ENCODE results near the gene SORBS2.
"Not testable (repeated sequence)": the region's sequence is repeated elsewhere in the genome, so short reads cannot be mapped to it uniquely, and the experiment has no call there.

SORBS2 gene

DNA sequence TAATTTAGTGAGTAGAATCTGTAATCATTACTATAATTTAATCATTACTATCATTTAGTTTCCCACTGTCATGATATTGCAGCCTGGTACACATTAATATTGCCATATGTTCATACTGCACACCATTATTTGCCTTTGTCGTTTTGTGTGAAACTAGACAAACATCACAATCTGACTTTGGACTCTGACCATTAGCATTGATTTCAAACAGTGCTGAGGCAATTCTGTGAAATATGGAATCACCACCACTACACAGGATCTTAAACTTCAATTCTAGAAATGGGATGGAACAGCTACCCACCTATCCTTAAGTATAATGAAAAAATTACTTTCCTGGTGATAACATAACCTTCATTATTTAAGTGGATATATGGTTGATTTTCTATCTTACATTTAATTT is 98.3 kb downstream of the SORBS2 start:
- DNase-seq (ENCODE audit: low spot score) = no peak

DNA sequence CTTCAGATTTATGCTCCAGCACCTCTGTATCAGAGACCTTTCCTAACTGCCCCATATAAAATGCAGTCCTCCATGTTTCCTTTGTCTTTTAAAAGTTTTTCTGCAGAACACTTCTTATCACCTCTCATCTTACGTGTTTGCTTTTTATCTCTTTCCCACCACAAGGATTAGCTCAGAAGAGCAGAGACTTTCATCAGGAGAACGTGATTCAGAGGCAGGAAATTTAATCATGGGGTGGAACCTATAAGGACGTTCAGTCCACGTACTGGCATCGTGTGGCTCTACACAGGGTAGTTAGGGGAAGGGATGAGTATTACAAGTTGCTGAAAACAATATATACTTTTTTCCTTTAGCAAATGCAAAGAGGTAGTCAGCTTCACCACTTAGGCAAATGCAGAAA is 98.7 kb downstream of the SORBS2 start:
- DNase-seq (ENCODE audit: low spot score) = no peak

DNA sequence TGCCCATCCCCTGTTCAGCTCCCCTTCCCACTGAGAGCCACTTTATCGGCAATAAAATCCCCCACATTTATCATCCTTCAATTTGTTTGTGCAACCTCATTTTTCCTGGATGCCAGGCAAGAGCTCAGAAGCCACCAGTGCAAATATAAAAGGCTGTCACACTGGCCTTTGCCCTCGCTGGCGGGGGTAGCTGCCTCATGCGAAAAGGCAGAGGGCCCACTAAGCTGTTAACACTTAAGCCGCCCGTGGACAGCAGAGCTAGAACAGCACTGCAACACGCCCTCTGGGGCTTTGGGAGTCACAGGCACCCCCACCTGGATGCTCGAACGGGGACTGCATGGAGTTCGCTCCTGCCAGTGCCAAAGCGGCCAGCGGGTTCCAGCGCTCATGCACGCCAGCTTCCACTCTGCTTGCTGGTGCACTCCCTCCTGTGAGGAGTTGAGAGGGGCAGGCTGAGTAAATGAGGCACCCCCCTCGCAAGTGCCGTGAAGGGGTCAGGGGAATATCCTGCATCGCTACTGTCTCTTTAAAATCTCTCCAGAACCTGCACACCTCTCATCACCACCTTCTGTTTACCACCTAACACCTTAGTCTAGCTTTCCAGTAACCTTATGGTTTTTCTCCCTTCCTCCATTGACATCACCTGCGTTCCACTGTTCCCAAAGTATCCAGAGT is 99.5 kb downstream of the SORBS2 start:
- no peak for DNase-seq (ENCODE audit: low spot score)

DNA sequence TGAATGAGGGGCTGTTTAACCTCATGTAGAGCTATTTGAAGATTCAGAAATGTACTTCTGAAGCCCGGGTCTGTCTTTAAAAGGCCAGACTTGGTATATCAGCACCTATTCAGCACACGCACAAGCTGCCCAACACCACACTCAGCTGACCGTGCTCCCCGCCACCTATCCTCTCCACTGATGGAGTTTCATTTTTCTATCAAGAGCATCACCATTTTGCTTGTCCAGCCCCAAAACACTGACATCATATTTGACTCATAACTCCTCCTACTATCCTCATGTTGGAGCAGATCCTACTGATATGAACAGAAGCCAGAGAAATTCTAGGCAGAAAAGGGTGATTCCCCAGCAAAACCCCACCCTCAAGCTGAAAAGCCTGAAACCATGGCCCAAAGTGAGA is 100.3 kb downstream of the SORBS2 start:
- DNase-seq (ENCODE audit: low spot score) = no peak

DNA sequence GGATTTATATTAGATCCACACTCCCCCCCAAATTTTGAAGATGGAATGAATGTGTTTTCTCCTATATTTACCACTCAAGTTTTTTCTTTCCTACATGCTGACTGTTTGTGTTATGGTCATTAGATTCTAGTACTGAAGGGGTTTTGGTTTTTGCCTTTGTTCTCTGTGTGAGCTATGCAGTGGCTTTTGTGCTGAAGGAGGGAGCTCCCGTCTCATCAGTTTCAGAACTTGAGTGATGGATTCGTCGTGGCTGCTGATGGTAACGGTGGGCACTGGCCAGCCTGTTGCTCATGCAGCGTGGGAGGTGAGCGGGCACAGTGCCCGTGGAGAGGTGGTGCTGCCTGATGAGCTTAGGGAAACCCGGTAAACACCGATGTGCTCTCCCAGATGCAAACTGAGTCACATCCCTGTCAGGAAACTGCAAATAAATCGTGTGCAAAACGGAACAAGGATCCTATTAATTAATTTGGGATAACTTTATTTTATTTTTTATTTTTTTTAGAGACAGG is 101.5 kb downstream of the SORBS2 start:
- DNase-seq (ENCODE audit: low spot score) = no peak

DNA sequence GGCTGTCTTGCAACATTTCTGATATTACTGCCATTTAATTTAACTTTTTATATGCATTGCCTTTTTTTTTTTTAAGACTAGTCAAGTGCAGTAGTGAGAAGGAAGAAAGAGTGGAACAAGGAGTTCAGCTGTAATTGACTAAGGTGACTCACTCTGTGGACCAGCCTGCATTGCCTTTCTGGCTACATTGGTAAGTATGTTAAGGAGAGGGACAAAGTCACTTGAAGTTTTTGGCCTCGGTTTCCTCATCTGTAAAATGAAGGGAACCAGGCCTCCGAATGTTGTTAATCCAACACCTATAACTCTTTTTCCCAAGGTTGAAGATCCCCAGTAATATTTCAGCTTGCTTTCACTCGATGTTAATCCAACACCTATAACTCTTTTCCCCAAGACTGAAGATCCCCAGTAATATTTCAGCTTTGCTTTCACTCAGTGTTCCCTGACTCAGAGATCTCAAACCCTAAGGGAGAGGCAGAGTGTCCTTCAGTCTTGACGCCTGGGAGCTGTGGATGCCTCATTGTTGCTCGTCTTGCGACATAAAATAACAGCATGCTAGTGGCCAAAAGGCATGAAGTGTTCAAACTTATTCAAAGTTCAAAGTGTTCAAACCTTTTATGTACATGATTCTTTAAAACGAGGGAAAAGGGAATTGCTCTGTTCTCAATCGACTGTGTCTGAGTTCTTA is 102.0 kb downstream of the SORBS2 start:
- DNase-seq (ENCODE audit: low spot score) = no peak

DNA sequence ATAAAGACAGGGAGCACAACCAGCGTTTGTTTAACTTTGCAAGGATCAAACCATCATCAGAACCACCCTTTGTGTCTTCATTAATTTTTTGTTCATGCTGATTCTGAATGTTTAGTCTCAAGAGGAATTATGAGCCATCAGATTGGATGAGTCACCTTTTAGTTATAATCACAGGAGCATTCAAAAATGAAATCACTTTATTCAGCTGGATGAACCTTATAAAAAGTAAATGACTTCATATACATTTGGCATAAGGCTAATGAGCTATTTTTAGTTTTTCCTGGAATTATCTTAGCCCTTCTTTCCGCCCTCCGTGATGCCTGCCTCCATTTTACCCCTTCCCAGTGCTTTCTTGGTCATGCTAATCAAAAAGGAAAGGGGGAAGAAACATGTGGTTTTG is 103.6 kb downstream of the SORBS2 start:
- DNase-seq (ENCODE audit: low spot score) = no peak

DNA sequence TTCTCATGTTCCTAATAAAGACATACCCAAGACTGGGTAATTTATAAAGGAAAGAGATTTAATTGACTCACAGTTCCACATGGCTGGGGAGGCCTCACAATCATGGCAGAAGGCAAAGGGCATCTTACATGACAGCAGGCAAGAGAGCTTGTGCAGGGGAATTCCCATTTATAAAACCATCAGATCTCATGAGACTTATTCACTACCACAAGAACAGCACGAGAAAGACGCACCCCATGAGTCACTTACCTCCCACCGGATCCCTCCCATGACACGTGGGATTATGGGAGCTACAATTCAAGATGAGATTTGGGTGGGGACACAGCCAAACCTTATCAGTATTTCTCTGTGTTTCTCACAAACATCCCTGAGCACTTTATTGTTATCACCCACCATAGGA is 104.4 kb downstream of the SORBS2 start:
- not testable (repeated sequence) for DNase-seq (ENCODE audit: low spot score)

DNA sequence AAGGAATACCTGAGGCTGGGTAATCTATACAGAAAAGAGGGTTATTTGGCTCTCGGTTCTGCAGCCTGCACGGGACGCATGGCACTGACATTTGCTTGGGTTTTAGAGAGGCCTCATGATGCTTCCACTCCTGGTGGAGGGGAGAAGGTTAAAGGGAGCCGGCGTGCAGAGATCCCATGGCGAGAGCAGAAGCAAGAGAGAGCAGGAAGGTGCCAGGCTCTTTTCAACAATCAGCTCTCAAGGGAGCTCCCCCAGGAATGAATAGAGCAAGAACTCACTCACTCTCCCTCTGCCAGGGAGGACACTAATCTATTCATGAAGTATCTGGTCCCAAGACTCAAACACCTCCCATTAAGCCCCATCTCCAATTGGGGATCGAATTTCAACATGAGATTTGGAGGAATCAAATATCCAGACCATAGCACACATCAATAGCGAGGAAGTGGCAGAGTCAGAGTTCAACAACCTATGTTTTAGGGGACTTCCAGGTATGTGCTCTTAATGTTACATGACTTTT is 109.8 kb downstream of the SORBS2 start:
- no peak for DNase-seq (ENCODE audit: low spot score)

DNA sequence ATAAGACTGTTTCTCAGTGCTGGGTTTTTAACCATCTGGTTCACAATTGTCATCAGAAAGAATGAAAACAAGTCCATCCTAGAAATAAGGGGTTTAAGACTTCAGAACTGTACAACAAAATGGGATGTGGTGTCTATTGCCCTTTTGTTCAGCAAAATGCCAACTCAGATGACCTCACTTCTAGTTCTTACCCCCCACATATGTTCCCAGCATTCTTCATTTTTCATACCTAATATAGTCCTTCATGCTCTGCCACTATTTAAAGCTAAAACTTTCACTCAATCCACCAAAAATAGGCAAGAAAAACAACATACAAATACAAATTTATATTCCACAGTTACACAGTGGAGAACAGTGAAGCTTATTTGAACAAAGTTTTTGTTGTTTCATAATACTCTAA is 111.4 kb downstream of the SORBS2 start:
- no peak for DNase-seq (ENCODE audit: low spot score)

DNA sequence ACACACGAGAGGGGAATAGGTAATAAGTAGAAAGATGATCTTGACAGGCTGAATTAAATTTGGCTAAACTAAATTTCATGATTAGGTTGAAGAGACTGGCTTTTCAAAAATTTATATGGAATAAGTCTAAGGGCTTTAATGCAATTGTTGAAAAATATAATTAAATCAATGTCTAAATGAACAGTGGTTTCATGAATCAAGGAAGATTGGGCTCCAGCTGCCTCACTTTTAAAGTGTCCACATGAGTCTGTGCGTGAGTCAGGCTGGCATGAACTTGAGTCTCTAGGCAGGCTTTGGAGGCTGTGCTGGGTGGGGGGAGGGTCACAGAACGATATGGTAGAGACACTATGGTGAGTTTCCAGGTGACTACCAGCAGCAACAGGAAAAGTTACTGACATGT is 111.9 kb downstream of the SORBS2 start:
- no peak for DNase-seq (ENCODE audit: low spot score)

DNA sequence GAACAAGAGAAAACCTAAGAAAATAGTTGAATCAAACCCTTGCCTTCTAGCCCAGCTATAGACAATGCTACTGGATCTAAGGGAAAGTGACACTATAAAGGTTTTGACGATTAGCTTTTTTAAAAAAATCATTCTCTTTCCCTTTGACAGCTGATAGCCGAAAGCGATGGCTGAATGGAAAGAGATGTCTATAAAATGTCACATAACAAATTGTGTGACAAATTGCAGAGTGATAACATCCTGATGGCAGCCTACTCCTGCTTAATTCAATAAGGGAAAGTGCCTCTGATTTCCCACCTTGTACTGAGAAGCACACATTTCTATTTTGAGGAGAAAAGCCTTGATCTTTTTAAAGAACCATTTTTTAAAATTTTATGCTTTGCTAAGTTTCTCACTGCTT is 114.5 kb downstream of the SORBS2 start:
- DNase-seq (ENCODE audit: low spot score) = no peak

DNA sequence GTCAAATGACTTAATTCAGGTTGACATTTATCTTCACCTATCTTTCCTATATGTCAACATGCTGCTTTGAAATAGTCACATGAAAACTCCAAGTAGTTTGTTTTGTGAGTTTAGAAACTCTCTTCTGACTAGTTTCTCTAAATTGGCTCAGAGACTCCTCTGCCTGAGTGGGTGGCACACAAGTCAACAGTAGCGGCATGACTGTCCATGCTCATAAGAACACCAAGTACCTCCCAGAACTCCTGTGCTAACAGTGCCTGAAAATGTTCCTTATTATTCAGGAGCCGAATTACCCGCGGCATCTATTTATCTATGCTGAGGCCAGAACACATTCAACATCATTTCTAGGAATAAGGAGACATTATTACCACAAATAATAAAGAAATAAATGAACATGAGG is 116.3 kb downstream of the SORBS2 start:
- DNase-seq (ENCODE audit: low spot score) = no peak

DNA sequence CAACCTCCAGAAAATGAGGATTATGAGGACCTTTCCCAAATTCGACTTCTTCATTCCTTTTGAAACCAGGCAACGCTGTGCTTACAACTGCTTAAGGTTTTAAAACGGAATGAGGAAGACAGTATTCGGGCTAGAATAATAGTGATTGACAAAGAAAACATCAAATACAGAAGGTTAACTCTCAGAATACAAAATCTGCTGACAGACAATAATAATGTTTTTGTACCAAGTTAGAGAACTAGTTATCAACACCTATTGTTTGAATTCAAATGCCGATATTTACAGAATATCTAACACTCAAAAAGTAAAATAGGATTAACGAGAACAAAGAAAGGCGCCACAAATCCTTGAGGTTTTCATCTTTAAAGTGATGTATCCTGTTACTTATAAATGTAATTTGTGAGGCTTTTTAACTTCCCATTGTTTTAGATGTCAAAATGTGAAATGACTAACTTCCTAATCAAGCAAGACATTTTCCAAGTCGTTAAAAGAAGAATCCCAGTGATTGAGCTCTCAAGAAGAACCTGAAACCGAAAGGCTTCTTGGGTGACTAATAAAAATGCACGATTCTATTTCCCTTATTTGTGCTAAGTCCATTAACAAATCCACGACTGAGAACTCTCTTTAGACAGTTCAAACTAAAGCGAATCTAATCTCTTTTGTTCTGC is 118.3 kb downstream of the SORBS2 start:
- DNase-seq (ENCODE audit: low spot score) = no peak

DNA sequence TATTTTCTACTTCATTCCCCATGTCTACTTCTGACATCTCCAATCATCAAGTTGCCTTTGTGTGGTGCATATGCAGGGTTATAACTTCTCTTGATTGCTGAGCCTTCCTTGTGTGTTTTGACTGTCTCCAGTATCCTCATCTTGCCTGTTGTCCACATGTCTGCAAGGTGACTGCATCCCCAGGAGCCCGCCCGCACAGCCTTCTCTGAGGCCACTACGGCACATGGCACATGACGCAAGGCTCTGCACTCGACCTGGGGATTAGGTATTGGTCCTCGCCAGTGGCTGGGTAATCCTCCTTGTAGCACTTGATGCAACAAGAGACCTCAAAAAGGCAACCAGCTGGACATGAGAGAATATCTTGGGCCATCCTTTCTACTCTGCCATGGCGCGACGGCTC is 122.6 kb downstream of the SORBS2 start:
- no peak for DNase-seq (ENCODE audit: low spot score)

DNA sequence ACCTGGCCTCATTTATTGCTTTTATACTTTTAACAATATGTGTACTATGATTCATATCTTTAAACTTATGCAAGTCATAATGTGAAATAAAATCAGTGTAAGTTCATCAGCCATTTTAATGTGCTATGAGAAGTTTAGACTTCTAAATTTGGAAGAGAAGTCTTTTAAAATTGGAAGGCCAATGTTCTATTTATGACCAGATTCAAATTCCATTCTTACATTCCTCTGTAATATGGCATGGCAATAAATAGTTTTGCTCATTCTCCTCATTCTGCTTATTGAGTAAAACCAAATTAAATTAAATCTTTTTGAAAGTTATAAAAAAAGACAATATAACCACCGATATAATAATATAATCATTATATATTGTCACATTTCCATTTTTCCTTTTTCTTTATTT is 126.2 kb downstream of the SORBS2 start:
- no peak for DNase-seq (ENCODE audit: low spot score)

DNA sequence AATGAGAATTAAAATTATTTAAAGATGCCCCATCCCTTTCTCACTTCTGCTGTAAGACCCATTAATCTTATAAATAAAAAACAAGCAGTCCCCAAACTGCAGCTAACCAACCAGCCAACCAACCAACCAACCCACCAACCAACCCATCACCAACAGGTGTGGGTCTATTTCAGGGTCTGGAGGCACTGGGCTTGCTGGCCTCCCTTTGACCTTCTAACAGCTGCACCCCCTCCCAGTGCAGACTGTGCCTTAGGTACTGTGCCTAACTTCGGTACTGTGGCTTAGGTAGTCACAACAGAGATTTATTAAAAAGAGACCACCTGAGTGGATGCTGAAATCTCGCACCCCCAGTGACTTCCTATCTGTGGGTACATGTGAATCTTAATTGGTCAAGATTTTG is 128.1 kb downstream of the SORBS2 start:
- no peak for DNase-seq (ENCODE audit: low spot score)

DNA sequence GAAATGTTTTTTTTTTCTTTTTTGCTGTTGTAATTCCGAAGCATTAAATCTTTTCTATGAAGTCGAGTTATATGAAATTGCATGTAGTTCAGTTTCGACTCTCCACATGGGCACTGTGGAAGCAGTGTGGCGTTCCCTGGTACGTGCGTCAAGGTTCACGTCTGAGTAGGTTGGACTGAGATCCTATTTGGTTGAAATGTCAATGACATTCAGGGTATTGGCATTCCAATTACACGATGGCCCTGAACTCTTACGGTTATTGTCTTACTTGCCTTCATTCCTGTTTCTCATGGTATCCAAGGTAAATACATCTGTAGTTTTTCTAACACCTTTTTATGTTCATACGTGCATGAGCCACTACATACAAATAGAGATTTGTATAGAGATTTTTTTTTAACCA is 128.8 kb downstream of the SORBS2 start:
- DNase-seq (ENCODE audit: low spot score) = no peak

DNA sequence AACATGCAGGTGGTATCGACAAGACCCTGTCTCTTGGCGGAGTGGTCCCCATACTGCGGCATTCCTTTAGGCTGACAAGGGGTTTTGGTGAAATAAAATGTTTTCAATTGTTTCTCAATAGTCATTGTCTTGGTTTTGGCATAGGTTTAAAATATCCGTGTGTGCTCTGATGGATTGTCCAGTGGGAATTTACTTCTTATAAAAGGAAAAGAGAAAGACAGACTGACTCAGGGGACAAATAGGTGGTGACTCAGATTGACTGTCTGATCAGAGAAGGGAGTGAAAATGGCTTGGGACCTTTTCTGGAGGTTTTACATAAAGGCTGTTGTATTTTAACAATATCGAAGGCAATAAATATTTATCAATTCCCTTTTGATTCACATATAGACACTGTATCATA is 129.8 kb downstream of the SORBS2 start:
- no peak for DNase-seq (ENCODE audit: low spot score)

DNA sequence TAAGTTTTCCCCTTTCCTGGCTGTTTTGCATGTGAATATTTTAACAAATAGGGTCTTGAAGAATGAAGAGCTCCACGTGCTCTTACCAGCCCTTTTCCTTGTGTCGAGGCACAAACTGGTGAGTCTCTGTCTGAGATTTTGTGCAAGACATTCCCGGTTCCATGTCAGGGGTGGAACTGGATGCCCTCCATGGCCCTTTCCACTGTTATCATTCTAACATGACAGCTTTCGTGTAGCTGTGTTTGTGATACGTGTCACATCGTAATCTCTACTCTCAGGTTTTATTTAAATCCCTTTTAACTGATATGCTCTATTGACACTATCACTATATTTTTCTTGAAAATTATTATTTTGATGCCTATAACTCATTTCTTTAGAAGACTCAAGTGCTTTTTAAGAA is 130.4 kb downstream of the SORBS2 start:
- no peak for DNase-seq (ENCODE audit: low spot score)

DNA sequence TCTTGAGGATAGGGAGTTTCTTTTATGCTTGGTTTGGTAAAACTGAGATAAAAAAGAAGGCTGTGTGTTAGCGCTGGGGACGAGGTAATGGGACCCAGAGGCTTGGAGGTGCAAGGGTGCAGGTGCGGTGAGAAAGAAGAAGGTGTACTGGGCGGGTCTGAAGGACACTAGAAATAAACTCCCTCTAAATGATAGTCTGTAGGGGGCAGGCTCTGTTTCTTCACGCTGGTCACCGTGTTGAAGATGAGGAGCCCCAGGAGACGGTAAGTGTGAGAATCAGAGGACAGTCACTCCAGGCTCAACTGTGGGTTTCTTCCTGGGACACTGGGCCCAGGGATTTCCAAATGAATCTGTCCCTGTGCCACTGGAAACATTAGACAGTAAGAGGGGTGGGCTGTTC is 131.4 kb downstream of the SORBS2 start:
- DNase-seq (ENCODE audit: low spot score) = no peak

DNA sequence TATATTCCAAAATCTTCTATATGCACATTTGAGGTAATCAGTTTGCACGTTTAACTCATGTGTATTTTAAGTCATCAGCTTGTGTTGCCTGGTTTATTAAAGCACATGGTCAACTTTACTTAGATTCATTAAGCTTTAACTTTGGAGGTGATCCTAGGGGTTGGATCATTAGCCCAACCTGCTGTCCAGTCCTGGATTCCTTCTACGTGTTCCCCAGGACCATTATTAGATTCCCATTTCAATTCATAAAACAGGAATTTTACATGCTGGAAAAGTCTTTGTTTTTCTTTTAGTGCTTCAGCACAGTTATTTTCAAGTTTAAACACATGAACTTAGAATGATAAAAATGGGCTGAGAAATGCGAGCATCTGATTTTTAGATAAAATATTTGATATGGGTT is 132.5 kb downstream of the SORBS2 start:
- no peak for DNase-seq (ENCODE audit: low spot score)

DNA sequence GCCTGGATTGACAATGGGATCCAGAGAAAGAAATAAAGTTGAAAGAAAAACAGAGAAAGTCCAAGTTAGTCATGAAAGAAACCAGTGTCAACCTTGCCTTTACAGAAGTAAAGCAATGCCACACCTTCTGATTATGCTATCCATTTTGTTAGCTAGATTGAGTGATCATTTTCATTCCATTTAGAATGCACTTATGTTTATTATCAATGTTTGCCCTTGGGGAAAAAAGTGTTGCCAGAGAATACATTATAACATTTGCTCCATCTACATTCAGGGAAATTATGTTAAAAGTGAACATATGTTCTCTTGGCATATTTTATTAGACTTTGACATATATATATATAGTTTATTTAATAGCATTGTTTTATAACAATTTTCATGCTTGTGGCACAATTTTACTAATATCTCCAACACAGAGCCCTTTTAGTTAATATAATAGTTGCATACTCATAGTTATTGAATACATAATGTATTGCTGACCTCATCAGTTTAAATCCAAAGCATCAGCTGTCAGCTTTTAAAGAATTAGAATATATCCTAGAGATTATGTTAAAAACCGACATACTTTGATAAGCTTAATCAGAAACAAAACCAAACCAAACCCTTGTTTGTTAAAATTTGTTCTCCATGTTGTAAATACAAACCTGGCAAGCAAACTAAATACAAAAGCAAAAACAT is 134.2 kb downstream of the SORBS2 start:
- DNase-seq (ENCODE audit: low spot score) = no peak

All from HuH-7 (cell line).